Endothelial cell of umbilical vein (primary cell): Measurements from ENCODE around the gene ABTB2.

Experiments used
- CTCF ChIP-seq, 2 donors: IDR thresholded peaks; 1 replicate in 1 of 2; 2 replicates in 1 of 2; pipeline ENCODE4 v1.5.1; 2011; ENCODE audit warnings: low read length in 2 of 2, mild to moderate bottlenecking in 2 of 2, moderate library complexity in 2 of 2, control low read depth in 1 of 2, inconsistent platforms in 1 of 2, low read depth in 1 of 2; ENCODE audit not compliant: insufficient read depth in 1 of 2; ENCODE audit errors: extremely low read depth in 1 of 2
- EZH2 ChIP-seq: IDR thresholded peaks from 2 replicates; pipeline ENCODE4 v1.6.1; 2012; ENCODE audit warnings: borderline replicate concordance, low read depth, mild to moderate bottlenecking, moderate library complexity, low read length, inconsistent platforms; ENCODE audit not compliant: severe bottlenecking
- FOS ChIP-seq: IDR thresholded peaks from 2 replicates; pipeline ENCODE4 v1.6.1; 2011; ENCODE audit warnings: mild to moderate bottlenecking, low read length, moderate library complexity, borderline replicate concordance; ENCODE audit not compliant: insufficient read depth
- GATA2 ChIP-seq: IDR thresholded peaks from 2 replicates; pipeline ENCODE4 v1.7.0; 2011; ENCODE audit warnings: low read depth, mild to moderate bottlenecking, moderate library complexity, mixed read lengths, low read length; ENCODE audit not compliant: insufficient read length, insufficient read depth
- JUN ChIP-seq: IDR thresholded peaks from 2 replicates; pipeline ENCODE4 v1.6.1; 2011; ENCODE audit warnings: borderline replicate concordance, low read depth; ENCODE audit not compliant: insufficient read length, insufficient read depth
- MAX ChIP-seq: IDR thresholded peaks from 2 replicates; pipeline ENCODE4 v1.6.1; 2011; ENCODE audit not compliant: insufficient read depth, insufficient read length
- POLR2A ChIP-seq: IDR thresholded peaks from 2 replicates; pipeline ENCODE4 v1.6.1; 2012; ENCODE audit warnings: low read depth, mild to moderate bottlenecking, control low read depth, low read length
- POLR2AphosphoS5 ChIP-seq: IDR thresholded peaks from 2 replicates; pipeline ENCODE4 v1.6.1; 2012; ENCODE audit warnings: low read depth, mild to moderate bottlenecking, control low read depth, low read length, moderate library complexity; ENCODE audit not compliant: insufficient read depth

- TF ChIP-seq CTCF (IDR thresholded peaks at IDR 0.05; ENCODE audit: extremely low read depth in 1 of 2, insufficient read depth in 1 of 2, low read depth in 1 of 2, low read length in 2 of 2) (no peak), EZH2 (no peak), POLR2A (no peak), POLR2AphosphoS5 (no peak), MAX (no peak), JUN (no peak), GATA2 (no peak), FOS (no peak)
Measured at GRCh38 chr11:34197256-34197655, 160.6 kb downstream of the ABTB2 start.
